ENCODE results near the gene WNK2.

WNK2 gene

DNA sequence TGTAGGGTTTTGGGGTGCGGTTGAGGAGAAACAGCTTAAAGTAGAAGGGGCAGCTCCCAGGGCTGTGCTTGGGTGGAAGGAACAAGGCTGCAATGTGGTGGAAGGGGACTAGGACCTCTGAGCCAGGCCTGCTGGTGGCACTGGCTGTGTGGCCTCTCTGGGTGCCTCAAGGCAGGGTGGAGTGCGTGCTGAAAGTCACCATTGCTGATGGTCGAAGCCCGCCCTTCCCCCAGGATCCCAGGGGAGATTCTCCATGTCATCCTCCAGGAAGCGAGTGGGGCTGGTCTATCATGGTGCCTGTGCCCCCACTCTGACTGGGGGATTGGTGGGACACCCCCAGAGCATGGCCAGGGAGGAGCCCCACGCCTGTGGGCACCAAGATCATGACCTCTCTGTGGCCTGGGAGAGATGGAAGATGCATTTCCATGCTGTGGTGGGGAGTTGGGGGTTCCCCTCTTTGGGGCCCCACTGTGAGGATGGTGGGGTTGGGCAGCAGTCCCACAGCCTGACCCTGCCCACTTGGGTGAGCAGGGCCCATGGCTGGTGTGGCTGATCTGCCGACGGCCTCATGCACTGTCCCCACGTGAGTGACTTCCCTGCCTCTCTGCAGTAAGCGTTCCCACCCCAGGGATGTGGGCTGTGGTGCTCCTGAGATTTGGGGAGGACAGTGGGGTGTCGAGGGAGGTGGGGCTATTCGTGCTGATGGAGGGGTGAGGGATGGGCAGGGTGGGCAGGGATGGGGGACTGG is 25.8 kb downstream of the WNK2 start:
- DNase-seq (ENCODE audit: low read depth), result no peak

DNA sequence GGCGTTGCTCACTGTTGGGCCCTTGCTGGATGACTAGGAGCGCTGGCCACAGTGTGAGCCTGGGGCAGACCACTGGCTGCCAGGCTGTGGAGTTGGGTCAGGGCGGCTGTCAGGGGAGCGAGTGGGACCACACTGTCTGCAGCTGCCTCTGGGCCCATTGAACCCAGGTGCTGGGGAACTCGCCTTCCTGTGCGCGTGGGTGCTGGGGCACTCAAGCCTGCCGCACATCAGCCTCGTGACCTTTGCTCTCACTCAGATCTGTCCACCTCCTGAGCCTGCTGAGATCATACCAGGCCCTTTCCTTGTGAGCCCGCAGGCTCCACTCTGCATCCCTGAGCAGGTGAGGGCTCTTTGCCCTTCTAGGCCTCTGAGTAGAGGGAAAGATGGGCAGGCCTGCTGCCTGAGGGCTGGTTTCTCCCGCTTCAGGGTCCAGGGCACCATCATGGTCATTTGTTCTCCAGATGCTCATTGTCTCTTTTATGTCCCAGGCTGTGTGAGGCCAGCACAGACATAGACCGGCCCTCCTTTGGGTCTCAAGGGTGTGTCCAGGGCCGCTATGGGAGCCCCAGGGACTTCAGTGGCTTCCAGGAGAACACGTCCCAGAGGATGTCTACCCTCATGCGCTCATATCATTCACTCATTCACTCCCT is 26.5 kb downstream of the WNK2 start:
- H3K4me3 ChIP-seq (ENCODE audit: low read depth, low read length), result no peak overlapping the region
- DNase-seq (ENCODE audit: low read depth), result no peak

More for the DNA sequence above, 25.8 kb downstream of the WNK2 start:
- H3K4me3 ChIP-seq (ENCODE audit: low read depth, low read length), result no peak overlapping the region

DNA sequence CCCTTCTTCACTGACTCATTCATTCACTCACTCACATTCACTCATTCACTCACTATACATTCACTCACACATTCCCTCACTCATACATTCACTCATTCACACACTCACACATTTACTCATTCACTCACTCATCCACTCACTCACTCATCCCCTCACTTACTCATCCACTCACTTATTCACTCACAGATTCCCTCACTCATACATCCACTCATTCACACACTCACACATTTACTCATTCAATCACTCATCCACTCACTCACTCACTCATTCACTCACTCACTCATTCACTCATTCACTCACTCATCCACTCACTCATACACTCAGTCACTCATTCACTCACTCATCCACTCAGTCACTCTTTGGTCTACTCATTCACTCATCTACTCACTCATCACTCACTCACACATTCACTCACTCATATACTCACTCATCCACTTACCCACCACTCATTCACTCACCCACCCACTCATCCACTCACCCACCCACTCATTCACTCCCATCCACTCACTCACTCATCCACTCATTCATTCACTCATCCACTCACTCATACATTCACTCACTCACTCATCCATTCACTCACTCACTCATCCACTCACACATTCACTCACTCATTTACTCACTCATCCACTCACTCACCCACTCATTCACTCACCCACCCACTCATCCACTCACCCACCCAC is 27.2 kb downstream of the WNK2 start:
- H3K4me3 ChIP-seq (ENCODE audit: low read depth, low read length), result no peak overlapping the region
- no peak for DNase-seq (ENCODE audit: low read depth)

DNA sequence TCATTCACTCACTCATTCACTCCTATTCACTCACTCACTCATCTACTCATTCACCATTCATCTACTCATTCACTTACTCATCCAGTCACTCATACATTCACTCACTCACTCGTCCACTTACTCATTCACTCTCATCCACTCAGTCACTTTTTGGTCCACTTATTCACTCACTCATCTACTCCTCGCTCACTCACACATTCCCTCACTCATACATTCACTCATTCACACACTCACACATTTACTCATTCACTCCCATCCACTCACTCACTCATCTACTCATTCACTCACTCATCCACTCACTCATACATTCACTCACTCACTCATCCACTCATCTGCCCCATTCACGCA is 27.7 kb downstream of the WNK2 start:
- H3K4me3 ChIP-seq (ENCODE audit: low read depth, low read length), result no peak overlapping the region
- DNase-seq (ENCODE audit: low read depth), result no peak

DNA sequence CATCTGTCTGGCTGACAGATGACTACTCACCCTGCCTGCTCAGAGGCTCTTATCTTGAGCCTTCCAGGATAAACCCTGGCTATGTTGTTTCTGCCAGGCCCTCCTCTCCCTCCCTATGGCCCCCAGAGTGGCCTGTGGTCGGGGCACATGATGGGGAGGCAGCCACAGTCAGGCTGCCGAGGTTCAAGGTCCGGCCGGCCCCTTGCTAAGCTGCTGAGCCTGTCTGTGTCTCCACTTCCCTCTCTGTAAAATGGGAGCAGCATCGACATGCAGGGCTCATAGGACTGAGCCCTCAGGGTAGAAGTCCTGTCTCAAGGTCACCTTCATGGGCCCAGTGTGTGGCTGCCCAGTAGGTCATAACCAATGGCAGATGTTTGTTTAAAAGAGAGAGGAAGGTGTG is 28.5 kb downstream of the WNK2 start:
- DNase-seq (ENCODE audit: low read depth), result no peak
- H3K4me3 ChIP-seq (ENCODE audit: low read depth, low read length), result no peak overlapping the region

DNA sequence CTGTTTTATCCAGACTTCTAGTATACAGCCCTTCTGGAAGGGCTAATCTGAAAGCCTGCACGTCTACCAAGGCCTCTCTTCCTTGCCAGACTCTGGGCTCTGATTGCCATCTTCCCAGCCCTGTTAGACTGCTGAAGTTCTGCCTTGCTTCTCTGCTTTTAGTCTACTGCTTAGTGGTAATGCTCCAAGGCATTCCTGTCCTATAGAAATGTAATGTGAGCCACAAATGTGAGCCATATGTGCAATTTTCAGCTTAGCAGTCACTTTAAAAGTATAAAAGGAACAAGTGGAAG is 32.1 kb downstream of the WNK2 start:
- no peak for DNase-seq (ENCODE audit: low read depth)

DNA sequence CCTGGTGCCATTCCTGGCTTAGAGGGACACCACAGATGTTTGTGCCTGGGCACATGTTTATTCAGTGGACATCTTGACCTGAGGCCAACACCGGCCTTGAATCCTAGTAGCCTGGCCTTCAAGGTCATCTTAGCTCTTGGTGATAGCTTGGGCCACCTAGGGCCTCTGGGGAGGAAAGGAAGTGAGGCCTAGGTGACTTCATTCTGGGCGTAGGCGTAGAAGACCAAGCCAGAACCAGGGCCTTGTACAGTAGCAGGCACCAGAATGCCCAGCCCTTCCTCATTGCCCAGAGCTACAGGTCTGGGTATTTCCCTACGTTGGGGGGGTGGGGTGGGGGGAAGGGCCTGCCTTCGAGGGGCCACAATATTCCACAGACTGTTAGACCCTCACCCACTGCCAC is 33.8 kb downstream of the WNK2 start:
- no peak for DNase-seq (ENCODE audit: low read depth)

More for the DNA sequence above, 32.1 kb downstream of the WNK2 start:
- H3K4me3 ChIP-seq (ENCODE audit: low read depth, low read length), result no peak overlapping the region

DNA sequence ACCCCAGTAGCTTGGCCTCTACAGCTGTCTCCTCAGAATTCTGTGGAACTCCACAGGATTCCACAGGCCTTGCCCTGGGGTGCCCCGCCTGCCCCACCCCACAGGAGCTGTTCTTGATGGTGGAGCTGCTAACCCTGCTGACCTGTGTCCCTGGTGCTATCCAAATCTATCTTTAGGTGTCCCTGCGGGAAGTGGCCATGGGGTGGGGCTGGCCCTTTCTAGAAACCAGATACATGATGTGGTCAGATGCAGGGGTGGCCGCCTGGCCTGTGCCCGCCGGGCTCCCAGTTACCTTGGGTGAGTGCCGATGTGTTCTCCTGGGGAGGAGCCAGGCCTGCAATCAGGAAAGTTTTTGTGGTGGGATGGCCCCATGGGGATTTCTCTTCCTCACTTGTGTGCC is 34.2 kb downstream of the WNK2 start:
- no peak overlapping the region for H3K4me3 ChIP-seq (ENCODE audit: low read depth, low read length)
- DNase-seq (ENCODE audit: low read depth), result no peak

More for the DNA sequence above, 33.8 kb downstream of the WNK2 start:
- no peak overlapping the region for H3K4me3 ChIP-seq (ENCODE audit: low read depth, low read length)

DNA sequence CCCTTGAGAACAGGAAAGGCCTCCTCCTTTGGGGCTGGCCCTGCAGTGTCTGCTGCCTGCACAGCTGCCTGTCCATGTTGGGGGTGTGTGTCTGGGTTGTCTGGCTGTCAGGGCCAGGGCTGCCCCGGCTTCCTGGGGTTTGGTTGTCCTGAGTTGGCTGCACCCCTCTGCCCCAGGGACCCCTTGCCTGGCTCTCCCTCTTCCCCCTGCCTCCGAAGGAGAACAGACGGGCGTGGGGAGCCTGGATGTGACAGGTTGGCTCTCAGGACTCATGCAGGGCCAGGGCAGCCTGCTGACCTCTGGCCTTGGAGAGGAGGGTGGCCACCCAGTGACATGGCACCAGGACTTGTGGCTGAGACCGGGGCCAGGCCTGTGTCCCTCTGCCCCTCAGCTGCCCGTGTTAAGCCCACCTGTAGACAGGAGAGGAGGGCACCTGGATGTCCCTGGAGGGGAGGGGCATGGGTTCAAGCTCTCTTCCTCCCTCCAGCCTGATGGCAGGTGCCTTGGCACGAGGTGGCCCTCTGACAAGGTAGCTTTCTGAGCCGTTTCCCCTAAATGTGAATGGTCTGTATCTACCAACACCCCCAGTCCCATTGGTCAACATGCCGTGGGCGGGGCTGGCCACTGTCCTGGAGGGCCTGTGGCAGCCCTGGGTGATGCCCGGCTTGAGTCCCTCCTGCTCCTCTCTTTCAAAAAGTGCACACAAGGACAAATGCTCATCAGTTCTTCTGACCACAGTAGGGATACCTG is 34.9 kb downstream of the WNK2 start:
- DNase-seq (ENCODE audit: low read depth), result no peak
- no peak overlapping the region for H3K4me3 ChIP-seq (ENCODE audit: low read depth, low read length)

DNA sequence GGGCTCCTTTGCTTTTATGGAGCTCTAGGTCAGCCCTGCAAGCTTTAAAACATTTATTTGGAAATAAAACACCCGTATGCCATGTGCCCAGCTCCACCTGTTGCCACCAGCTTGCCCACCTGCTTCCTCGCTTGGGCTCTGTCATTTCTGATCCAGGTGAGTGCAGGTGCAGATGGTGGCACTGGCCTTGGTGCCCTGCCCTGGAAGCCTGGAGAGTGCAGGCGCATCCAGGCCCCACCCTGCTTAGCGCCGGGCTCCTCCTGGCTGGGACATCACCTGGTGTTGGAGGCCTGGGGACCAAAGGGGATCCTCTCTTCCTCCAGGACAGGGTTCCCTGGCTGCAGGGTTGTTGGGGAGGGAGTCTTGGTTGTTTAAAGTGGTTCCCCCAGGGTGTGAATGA is 35.8 kb downstream of the WNK2 start:
- H3K4me3 ChIP-seq (ENCODE audit: low read depth, low read length), result no peak overlapping the region
- no peak for DNase-seq (ENCODE audit: low read depth)

DNA sequence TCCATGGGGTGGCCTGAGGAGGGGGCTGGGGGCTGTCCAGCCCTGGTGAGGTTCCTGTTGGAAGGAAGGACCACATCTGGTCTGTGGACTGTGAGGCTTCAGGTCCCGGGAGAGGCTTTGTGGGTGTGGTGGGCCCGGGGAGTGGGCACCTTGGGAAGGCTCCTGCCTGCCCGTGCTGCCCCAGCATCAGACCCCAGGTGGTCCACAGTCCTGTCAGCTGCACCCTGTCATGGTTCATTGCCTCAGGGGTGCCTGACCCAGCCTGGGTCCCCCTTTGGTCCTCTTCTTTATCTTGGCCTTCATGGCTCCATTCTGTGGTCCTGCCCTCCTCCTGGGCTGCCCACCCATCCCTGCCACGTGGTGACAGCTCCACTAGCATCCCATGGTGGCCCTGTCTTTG is 36.7 kb downstream of the WNK2 start:
- no peak overlapping the region for H3K4me3 ChIP-seq (ENCODE audit: low read depth, low read length)
- DNase-seq (ENCODE audit: low read depth), result no peak

DNA sequence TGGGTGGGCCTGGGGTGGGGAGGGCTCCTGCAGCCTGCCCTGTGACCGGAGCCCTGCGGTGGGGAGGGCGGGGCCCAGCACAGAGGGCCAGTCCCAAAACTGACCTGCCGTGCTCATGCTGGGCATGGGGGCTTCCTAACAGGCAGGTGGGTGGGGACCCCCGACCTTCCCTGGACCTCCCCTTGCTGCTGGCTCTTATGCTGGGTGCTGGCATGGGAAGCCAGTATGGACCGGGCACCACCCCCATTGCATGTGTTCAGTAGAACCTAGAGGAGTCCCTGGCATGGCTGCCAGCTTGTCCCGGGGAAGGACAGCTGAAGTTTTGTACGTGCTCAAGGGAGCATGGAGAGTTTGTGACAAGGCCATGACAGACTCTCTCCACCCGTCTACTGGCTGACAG is 37.1 kb downstream of the WNK2 start:
- DNase-seq (ENCODE audit: low read depth), result no peak
- H3K4me3 ChIP-seq (ENCODE audit: low read depth, low read length), result no peak overlapping the region

DNA sequence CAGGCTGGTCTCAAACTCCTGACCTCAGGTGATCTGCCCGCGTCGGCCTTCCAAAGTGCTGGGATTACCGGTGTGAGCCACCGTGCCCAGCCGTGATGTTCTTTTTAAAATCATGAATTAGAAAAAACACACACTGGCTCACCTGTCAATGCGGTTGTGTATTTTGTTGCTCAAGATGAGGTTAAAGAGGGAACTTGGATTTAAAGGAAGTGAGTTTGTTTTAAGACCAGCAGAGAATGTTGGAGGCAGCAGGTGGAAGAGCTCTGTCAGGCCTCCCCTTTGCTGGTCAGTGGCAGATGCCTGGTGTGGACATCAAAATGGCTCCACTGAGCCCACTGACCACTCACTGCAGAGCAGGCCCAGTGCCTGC is 38.9 kb downstream of the WNK2 start:
- H3K4me3 ChIP-seq (ENCODE audit: low read depth, low read length), result no peak overlapping the region
- DNase-seq (ENCODE audit: low read depth), result no peak

DNA sequence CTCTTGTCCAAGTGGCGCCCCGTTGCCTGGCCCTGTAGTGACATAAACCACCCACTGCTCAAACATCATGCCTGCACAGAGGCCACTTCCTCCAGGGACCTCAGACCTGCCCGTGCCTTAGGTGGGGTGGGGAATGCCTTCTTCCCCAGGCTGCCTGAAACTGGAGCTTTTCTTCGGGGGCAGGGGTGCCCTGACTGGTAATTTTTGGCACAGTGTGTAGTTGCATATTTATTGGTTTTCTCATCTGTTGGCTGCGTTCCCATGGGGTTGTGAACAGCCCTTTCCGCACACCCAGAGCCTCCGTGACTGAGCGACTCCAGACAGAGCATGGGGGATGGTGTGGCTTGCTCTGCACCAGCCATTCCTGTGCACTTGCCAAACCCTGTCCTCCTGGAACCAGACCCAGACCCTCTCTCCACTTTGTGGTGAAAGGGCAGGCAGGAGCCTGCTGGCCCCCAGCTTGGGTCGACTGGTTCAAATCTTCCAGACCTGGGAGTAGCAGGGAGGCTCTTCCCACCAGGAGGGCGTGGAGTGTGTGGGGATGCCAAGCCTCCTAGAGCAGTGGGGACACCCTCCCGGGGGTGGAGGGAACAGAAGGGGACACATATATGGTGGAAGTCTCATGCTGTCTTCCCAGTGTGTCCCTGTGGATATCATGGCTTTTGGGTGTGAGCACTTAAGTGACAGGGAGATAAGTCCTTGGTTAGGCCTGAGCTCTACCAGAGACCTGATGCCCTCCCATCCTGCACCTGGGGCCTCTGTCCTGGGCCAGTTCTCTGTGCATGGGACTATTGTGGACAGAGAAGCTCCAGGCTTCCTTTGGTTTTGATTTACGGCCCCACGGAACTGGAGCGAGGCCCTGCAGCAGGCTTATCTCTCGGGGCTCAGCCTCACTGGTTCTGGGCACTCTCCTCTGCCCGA is 39.6 kb downstream of the WNK2 start:
- peak; percentile 18 for DNase-seq (ENCODE audit: low read depth)

DNA sequence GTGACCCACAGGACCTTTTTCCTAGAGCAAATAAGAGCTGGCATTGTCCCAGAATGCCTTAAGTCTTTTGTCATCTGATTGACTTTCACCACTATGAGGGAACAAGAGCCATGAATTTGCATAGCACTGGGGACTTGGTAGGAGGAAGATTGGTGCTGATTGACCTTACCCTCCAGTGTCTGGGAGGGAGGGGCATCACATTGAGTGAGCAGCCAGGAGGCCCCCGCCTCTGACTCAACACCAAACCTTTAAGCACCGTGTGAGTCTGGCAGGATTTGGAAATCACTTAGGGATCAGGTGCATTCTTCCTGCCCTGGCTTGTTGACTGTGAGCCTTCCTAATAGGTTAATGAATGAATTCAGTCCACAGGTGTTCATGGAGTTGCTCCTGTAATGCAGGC is 40.7 kb downstream of the WNK2 start:
- H3K4me3 ChIP-seq (ENCODE audit: low read depth, low read length), result no peak overlapping the region
- no peak for DNase-seq (ENCODE audit: low read depth)

More for the DNA sequence above, 39.6 kb downstream of the WNK2 start:
- no peak overlapping the region for H3K4me3 ChIP-seq (ENCODE audit: low read depth, low read length)

DNA sequence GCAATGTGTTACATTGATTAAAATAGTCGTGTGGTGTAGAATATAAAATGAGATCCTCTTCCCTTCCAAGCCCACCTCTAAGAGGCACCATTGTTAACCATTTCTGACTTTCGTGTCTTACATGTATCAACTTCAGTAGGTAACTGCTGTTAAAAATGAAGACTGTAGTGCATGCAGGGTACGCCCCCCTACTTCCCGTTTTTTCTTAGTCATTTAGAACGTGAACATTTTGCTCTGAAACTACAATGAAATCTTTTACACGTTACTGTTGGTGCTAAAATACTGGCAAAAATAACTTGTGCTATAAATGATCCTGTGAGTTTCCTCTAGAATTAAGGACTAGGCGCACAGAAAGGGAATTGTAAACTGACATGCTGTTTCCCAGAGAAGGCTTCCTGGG is 41.5 kb downstream of the WNK2 start:
- no peak overlapping the region for H3K4me3 ChIP-seq (ENCODE audit: low read depth, low read length)
- no peak for DNase-seq (ENCODE audit: low read depth)

DNA sequence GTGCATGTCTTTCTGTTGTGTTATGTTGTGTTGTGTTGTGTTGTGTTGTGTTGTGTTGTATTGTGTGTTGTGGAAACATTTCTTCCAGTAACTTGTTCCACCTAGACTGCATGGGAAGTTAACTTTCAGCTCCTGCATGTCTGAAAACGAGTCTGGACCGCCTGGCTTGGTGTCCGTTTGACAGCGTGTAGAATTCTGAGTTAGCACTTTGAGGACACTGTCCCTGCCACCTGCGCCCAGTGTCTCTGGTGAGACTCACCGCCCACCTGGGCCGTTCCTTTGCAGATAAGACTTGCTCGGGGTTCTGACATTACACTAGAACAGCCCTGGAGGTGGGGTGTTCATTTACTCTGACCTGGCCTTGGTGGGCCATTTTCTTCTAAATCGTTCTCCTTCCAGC is 42.0 kb downstream of the WNK2 start:
- DNase-seq (ENCODE audit: low read depth), result no peak
- no peak overlapping the region for H3K4me3 ChIP-seq (ENCODE audit: low read depth, low read length)

DNA sequence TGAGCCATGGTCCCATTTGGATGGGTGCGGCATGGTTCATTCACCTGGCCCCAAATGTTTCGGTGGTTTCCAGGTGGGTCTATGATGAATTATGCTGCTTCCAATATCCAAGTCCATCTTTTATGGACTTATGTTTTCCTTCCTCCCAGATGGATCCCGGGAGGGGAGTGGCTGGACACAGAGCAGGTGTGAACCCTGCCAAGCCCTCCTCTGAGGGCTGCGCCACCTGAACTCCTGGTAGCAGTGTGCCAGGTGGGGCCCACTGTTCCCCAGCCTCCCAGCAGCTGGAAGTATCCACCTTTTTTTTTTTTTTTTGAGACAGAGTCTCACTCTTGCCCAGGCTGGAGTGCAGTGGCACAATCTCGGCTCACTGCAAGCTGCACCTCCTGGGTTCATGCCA is 42.9 kb downstream of the WNK2 start:
- no peak for DNase-seq (ENCODE audit: low read depth)

DNA sequence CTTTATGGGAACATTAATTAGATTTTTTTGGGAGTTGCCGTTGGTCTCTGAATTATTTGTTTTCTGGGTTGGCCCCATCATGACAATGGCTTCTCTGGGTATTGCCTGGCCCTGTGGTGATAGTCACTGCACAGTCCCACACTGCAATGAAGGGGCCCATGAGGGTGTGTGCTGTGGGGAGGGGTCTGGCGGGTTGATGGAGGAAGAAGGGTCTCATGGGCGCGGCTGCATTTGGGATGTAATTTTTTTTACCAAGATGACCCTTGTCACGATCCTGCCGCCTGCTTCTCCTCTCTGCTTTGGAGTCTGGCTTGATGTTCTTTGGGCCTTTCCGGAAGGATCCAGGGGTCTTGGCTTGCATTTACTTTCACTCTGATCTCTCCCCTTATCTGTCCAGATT is 44.1 kb downstream of the WNK2 start:
- no peak for DNase-seq (ENCODE audit: low read depth)
- no peak overlapping the region for H3K4me3 ChIP-seq (ENCODE audit: low read depth, low read length)

More for the DNA sequence above, 42.9 kb downstream of the WNK2 start:
- H3K4me3 ChIP-seq (ENCODE audit: low read depth, low read length), result no peak overlapping the region
